GM23338 (cell line): ENCODE results near the gene CSPG5. TPM values are rescaled to one million over a fixed set of nuclear protein-coding genes. Genes with fewer than 3 reads are reported as not detected.

Experiments
- ATAC-seq: fragments of 200-7000 bp; cut with Tn5 transposase; 3 replicates; pipeline ENCODE4 v1.9.1; 2020
- DNase-seq: peaks from one replicate; pipeline ENCODE4 v3.0.0-alpha.2; 2015; ENCODE audit warnings: low spot score
- H2AFZ ChIP-seq: fragments of 200-600 bp; sonication (generic); 2 replicates; pipeline ENCODE4 v1.8.0; 2016; ENCODE audit warnings: antibody characterized with exemption, mild to moderate bottlenecking, moderate library complexity
- H3F3A ChIP-seq: fragments of 200-600 bp; sonication (generic); replicated peaks from 2 replicates; pipeline ENCODE4 v1.8.0; 2017; ENCODE audit warnings: antibody characterized with exemption, mixed run types, low read depth
- H3K27ac ChIP-seq: fragments of 200-600 bp; sonication (generic); 2 replicates; pipeline ENCODE4 v1.6.1; 2016; ENCODE audit warnings: low read depth
- H3K27me3 ChIP-seq: fragments of 200-600 bp; sonication (generic); 2 replicates; pipeline ENCODE4 v1.8.0; 2016; ENCODE audit warnings: mild to moderate bottlenecking, mixed run types, moderate library complexity; ENCODE audit not compliant: insufficient read depth
- H3K36me3 ChIP-seq: fragments of 200-600 bp; sonication (generic); 2 replicates; pipeline ENCODE4 v1.8.0; 2016; ENCODE audit warnings: mild to moderate bottlenecking; ENCODE audit not compliant: insufficient read depth
- H3K4me1 ChIP-seq: fragments of 200-600 bp; sonication (generic); 2 replicates; pipeline ENCODE4 v1.8.0; 2016; ENCODE audit warnings: mild to moderate bottlenecking, moderate library complexity; ENCODE audit not compliant: insufficient read depth
- H3K4me2 ChIP-seq: fragments of 200-600 bp; sonication (generic); 2 replicates; pipeline ENCODE4 v1.7.1; 2017; ENCODE audit warnings: mixed run types
- H3K4me3 ChIP-seq: fragments of 200-600 bp; sonication (generic); 2 replicates; pipeline ENCODE4 v1.6.1; 2016; ENCODE audit warnings: mixed run types
- H3K79me2 ChIP-seq: fragments of 200-600 bp; sonication (generic); replicated peaks from 2 replicates; pipeline ENCODE4 v1.8.0; 2017; ENCODE audit warnings: mild to moderate bottlenecking; ENCODE audit not compliant: insufficient read depth
- H3K9me2 ChIP-seq: fragments of 200-600 bp; sonication (generic); 2 replicates; pipeline ENCODE4 v1.8.0; 2017; ENCODE audit not compliant: insufficient read depth
- H4K20me1 ChIP-seq: fragments of 200-600 bp; sonication (generic); replicated peaks from 2 replicates; pipeline ENCODE4 v1.8.0; 2017; ENCODE audit warnings: mild to moderate bottlenecking; ENCODE audit not compliant: insufficient read depth
- H3K27ac Mint-ChIP-seq: 2 replicates; pipeline ENCODE4 v1.8.0; 2020; ENCODE audit warnings: inconsistent platforms, mild to moderate bottlenecking, moderate library complexity, mixed read lengths
- H3K27me3 Mint-ChIP-seq: 3 replicates; pipeline ENCODE4 v1.8.0; 2022; ENCODE audit warnings: low read depth, mild to moderate bottlenecking, moderate library complexity, mixed read lengths, inconsistent platforms; ENCODE audit not compliant: insufficient read depth, poor library complexity
- H3K36me3 Mint-ChIP-seq: 3 replicates; pipeline ENCODE4 v1.8.0; 2021; ENCODE audit warnings: low read depth, mild to moderate bottlenecking, inconsistent platforms, moderate library complexity, mixed read lengths
- H3K4me1 Mint-ChIP-seq: 3 replicates; pipeline ENCODE4 v1.8.0; 2020; ENCODE audit warnings: mild to moderate bottlenecking, inconsistent platforms, mixed read lengths
- H3K4me3 Mint-ChIP-seq: 3 replicates; pipeline ENCODE4 v1.8.0; 2021; ENCODE audit warnings: moderate library complexity, mild to moderate bottlenecking, inconsistent platforms, mixed read lengths
- H3K9me3 Mint-ChIP-seq: 3 replicates; pipeline ENCODE4 v1.8.0; 2020; ENCODE audit warnings: moderate library complexity, mild to moderate bottlenecking, inconsistent platforms, mixed read lengths
- ETS1 ChIP-seq: IDR thresholded peaks from 2 replicates; pipeline ENCODE4 v1.6.1; 2016; ENCODE audit warnings: antibody characterized with exemption
- EZH2phosphoT487 ChIP-seq: fragments of 200-600 bp; sonication (generic); IDR thresholded peaks from one replicate; pipeline ENCODE4 v1.8.1; 2018; ENCODE audit warnings: antibody characterized with exemption; ENCODE audit not compliant: unreplicated experiment
- JUNB ChIP-seq: IDR thresholded peaks from one replicate; pipeline ENCODE4 v1.6.1; 2016; ENCODE audit warnings: antibody characterized with exemption; ENCODE audit not compliant: unreplicated experiment
- NANOG ChIP-seq: IDR thresholded peaks from 2 replicates; pipeline ENCODE4 v1.6.1; 2016; ENCODE audit warnings: antibody characterized with exemption, borderline replicate concordance
- POLR2AphosphoS5 ChIP-seq: IDR thresholded peaks from 2 replicates; pipeline ENCODE4 v1.6.1; 2016; ENCODE audit warnings: antibody characterized with exemption, low read depth
- REST ChIP-seq: IDR thresholded peaks from one replicate; pipeline ENCODE4 v1.6.1; 2018; ENCODE audit warnings: antibody characterized with exemption; ENCODE audit not compliant: unreplicated experiment
- STAT1 ChIP-seq: IDR thresholded peaks from one replicate; pipeline ENCODE4 v1.6.1; 2016; ENCODE audit warnings: antibody characterized with exemption; ENCODE audit not compliant: unreplicated experiment
- ZNF114 ChIP-seq: fragments of 250-450 bp; sonication (Bioruptor Pico); IDR thresholded peaks from 2 replicates; pipeline ENCODE4 v1.5.0; 2020; ENCODE audit warnings: mild to moderate bottlenecking, moderate library complexity
- ZNF331 ChIP-seq: fragments of 250-450 bp; sonication (Bioruptor Pico); IDR thresholded peaks from 2 replicates; pipeline ENCODE4 v1.5.0; 2020; ENCODE audit warnings: low read depth, mild to moderate bottlenecking, moderate library complexity
- ZNF462 ChIP-seq: fragments of 250-450 bp; sonication (Bioruptor Pico); IDR thresholded peaks from 2 replicates; pipeline ENCODE4 v1.5.0; 2020; ENCODE audit warnings: mild to moderate bottlenecking, moderate library complexity
- polyA plus RNA-seq: library from polyadenylated mRNA; unstranded; fragments of >200 nt; fragmentation: Nextera tagmentation; extraction: Ambion mirVana; gene quantifications from 2 replicates; pipeline ENCODE4 v1.2.1, GENCODE V29; 2016
- total RNA-seq: library from RNA; depleted of rRNA; stranded (reverse); fragments of >200 nt; shearing (Covaris generic); gene quantifications from 2 replicates; pipeline ENCODE4 v1.2.3, GENCODE V29; 2014

Gene CSPG5
- total and polyA plus RNA-seq, 2 experiments from 2014 or later, result 0.86 to 4.3 TPM

- Mint-ChIP-seq H3K4me3 (no peak overlapping the region), H3K9me3 (no peaks in the 10 kb centered on the region), H3K27ac (no peak overlapping the region), H3K4me1 (peaks cover 2% of the 10 kb centered on the region; the same call in 1 of the 3 replicates), H3K36me3 (no peaks in the 10 kb centered on the region), H3K27me3 (peaks cover 2% of the 10 kb centered on the region)
- DNase-seq (peak; percentile 43), ATAC-seq (peak; percentile 88)
- H4K20me1 ChIP-seq, result no peaks in the 10 kb centered on the region
- H3K4me2 ChIP-seq, result no peak overlapping the region
- H3K4me3 ChIP-seq, result no peak overlapping the region
- H3K27ac ChIP-seq, result no peak overlapping the region
- no peaks in the 10 kb centered on the region for H3K27me3 ChIP-seq
- no peaks in the 10 kb centered on the region; the same call in 1 of the 2 replicates for H3K4me1 ChIP-seq
- no peaks in the 10 kb centered on the region for H3K36me3 ChIP-seq
- peak overlapping the region; percentile 85 for H2AFZ ChIP-seq
- H3F3A ChIP-seq, result no peaks in the 10 kb centered on the region
- no peak for TF ChIP-seq EZH2phosphoT487
- no peak for TF ChIP-seq STAT1
- no peak for TF ChIP-seq JUNB
- no peak for TF ChIP-seq POLR2AphosphoS5
- TF ChIP-seq ZNF114 (CRISPR knock-in tag), result no peak
- TF ChIP-seq ETS1, result no peak
- H3K79me2 ChIP-seq, result no peaks in the 10 kb centered on the region
- H3K9me2 ChIP-seq, result no peaks in the 10 kb centered on the region
These were observed 24.3 kb downstream of the CSPG5 start for GRCh38 chr3:47554335-47554734.

- DNase-seq (no peak), ATAC-seq (no peak)
- H3K9me2 ChIP-seq, result no peaks in the 10 kb centered on the region
- H3K4me3 Mint-ChIP-seq, result no peak overlapping the region
- no peak overlapping the region for H3K4me3 ChIP-seq
- H3K27ac Mint-ChIP-seq, result no peak overlapping the region
- no peaks in the 10 kb centered on the region for H3K9me3 Mint-ChIP-seq
- no peak overlapping the region for H3K4me2 ChIP-seq
- H3K4me1 ChIP-seq, result no peaks in the 10 kb centered on the region; the same call in 1 of the 2 replicates
- no peaks in the 10 kb centered on the region for H3K27me3 ChIP-seq
- H3K36me3 ChIP-seq, result no peaks in the 10 kb centered on the region
- H3F3A ChIP-seq, result no peaks in the 10 kb centered on the region
- no peaks in the 10 kb centered on the region for H3K79me2 ChIP-seq
- H4K20me1 ChIP-seq, result no peaks in the 10 kb centered on the region
- no peaks in the 10 kb centered on the region for H3K36me3 Mint-ChIP-seq
- H3K27ac ChIP-seq, result no peak overlapping the region
- peaks cover 2% of the 10 kb centered on the region for H3K27me3 Mint-ChIP-seq
- H2AFZ ChIP-seq, result 0 out of 2 replicates have a peak overlapping the region, but pooled peaks have one; percentile 7
- peaks cover 2% of the 10 kb centered on the region; the same call in 1 of the 3 replicates for H3K4me1 Mint-ChIP-seq
- TF ChIP-seq REST, result no peak
- TF ChIP-seq NANOG, result no peak
- no peak for TF ChIP-seq JUNB
- TF ChIP-seq ZNF331 (CRISPR knock-in tag), result no peak
- TF ChIP-seq ZNF462 (CRISPR knock-in tag), result no peak
- no peak for TF ChIP-seq ETS1
- no peak for TF ChIP-seq ZNF114 (CRISPR knock-in tag)
These were observed 25.3 kb downstream of the CSPG5 start for GRCh38 chr3:47553407-47553806.
